Measurements from ENCODE around the gene USP44. TPM values are rescaled to one million over a fixed set of nuclear protein-coding genes. Genes with fewer than 3 reads are reported as not detected.

USP44 gene
- total and polyA plus RNA-seq, 7 experiments from 2014 or later = 3.3 to 15.1 (median 11.0) TPM

GRCh38 chr12:95511977-95512376 lies 39.3 kb downstream of the USP44 start:
- Histone ChIP-seq H3K27me3 (ENCODE audit: control insufficient read depth in 2 of 2, insufficient read depth in 2 of 2, low read length in 2 of 2) (no peaks in the 10 kb centered on the region), H3K36me3 (ENCODE audit: control insufficient read depth in 2 of 3, insufficient read depth in 3 of 3, low read length in 3 of 3) (peaks cover 16 to 76% (median 28%) of the 10 kb centered on the region in 3 experiments), H3K4me3 (ENCODE audit: low read length) (no peak overlapping the region), H3K27ac (ENCODE audit: low read depth, low read length) (no peak overlapping the region), H3K4me1 (ENCODE audit: control insufficient read depth in 2 of 2, insufficient read depth in 2 of 2, low read length in 2 of 2) (no peaks in the 10 kb centered on the region), H3K9me3 (ENCODE audit: control insufficient read depth in 2 of 3, low read length in 3 of 3) (no peaks in the 10 kb centered on the region)
- Mint-ChIP-seq H3K4me1 (peaks cover 0 to 18% (median 6%) of the 10 kb centered on the region in 7 donors), H3K27ac (peak overlapping the region in 1 of 9 donors; percentile 34), H3K27me3 (no peaks in the 10 kb centered on the region), H3K9me3 (peaks cover 0 to 1% (median 0%) of the 10 kb centered on the region in 11 donors), H3K36me3 (peaks cover 16 to 70% (median 30%) of the 10 kb centered on the region in 5 donors), H3K4me3 (no peak overlapping the region)
- DNase-seq = no peak
- POLR2A ChIA-PET = no interaction called here
- intact Hi-C loops (cut with micrococcal nuclease) = no loop called here
- CTCF ChIA-PET = no interaction called here
- ATAC-seq = no peak

GRCh38 chr12:95509300-95509699 lies 42.0 kb downstream of the USP44 start:
- Mint-ChIP-seq H3K36me3 (peaks cover 16 to 65% (median 41%) of the 10 kb centered on the region in 5 donors), H3K27me3 (no peaks in the 10 kb centered on the region), H3K4me1 (peaks cover 0 to 14% (median 6%) of the 10 kb centered on the region in 7 donors), H3K27ac (peak overlapping the region in 5 of 9 donors; percentile 5 to 55 (median 37)), H3K4me3 (no peak overlapping the region), H3K9me3 (no peaks in the 10 kb centered on the region)
- ChIA-PET POLR2A (interaction anchor here (0.6 kb wide), 1 partner anchor 59 kb away, joined by 3 read pairs; no protein-coding TSS in a partner anchor), CTCF (interaction anchor here (0.5 to 0.6 kb wide), 2 partner anchors 11 to 1288 kb away, joined by 3 to 4 read pairs; no protein-coding TSS in a partner anchor)
- Histone ChIP-seq H3K9me3 (ENCODE audit: control insufficient read depth in 2 of 3, low read length in 3 of 3) (no peaks in the 10 kb centered on the region), H3K4me1 (ENCODE audit: control insufficient read depth in 2 of 2, insufficient read depth in 2 of 2, low read length in 2 of 2) (no peaks in the 10 kb centered on the region), H3K36me3 (ENCODE audit: control insufficient read depth in 2 of 3, insufficient read depth in 3 of 3, low read length in 3 of 3) (peaks cover 29 to 80% (median 30%) of the 10 kb centered on the region in 3 experiments), H3K27me3 (ENCODE audit: control insufficient read depth in 2 of 2, insufficient read depth in 2 of 2, low read length in 2 of 2) (no peaks in the 10 kb centered on the region), H3K4me3 (ENCODE audit: low read length) (no peak overlapping the region), H3K27ac (ENCODE audit: low read depth, low read length) (no peak overlapping the region)
- ATAC-seq = no peak
- no peak for DNase-seq
- intact Hi-C loops (cut with micrococcal nuclease) = loop anchor here in 1 of 2 donors (2.0 kb wide), 1 partner anchor 14 kb away; no protein-coding TSS in a partner anchor

GRCh38 chr12:95506707-95507523 lies 44.4 kb downstream of the USP44 start:
- H3K27me3 ChIP-seq (ENCODE audit: control insufficient read depth in 2 of 2, insufficient read depth in 2 of 2, low read length in 2 of 2) = no peaks in the 10 kb centered on the region
- H3K36me3 ChIP-seq (ENCODE audit: control insufficient read depth in 2 of 3, insufficient read depth in 3 of 3, low read length in 3 of 3) = peaks cover 20 to 80% (median 35%) of the 10 kb centered on the region in 3 experiments
- intact Hi-C loops (cut with micrococcal nuclease) = no loop called here
- ATAC-seq (no peak), DNase-seq (no peak)
- no peaks in the 10 kb centered on the region for H3K4me1 ChIP-seq (ENCODE audit: control insufficient read depth in 2 of 2, insufficient read depth in 2 of 2, low read length in 2 of 2)
- Mint-ChIP-seq H3K27me3 (no peaks in the 10 kb centered on the region), H3K4me3 (no peak overlapping the region), H3K36me3 (peaks cover 8 to 65% (median 46%) of the 10 kb centered on the region in 5 donors), H3K4me1 (peaks cover 8 to 32% (median 16%) of the 10 kb centered on the region in 7 donors), H3K9me3 (no peaks in the 10 kb centered on the region), H3K27ac (peak overlapping the region in 1 of 9 donors; percentile 24)
- CTCF ChIA-PET = no interaction called here
- no peak overlapping the region for H3K27ac ChIP-seq (ENCODE audit: low read depth, low read length)
- POLR2A ChIA-PET = no interaction called here
- H3K9me3 ChIP-seq (ENCODE audit: control insufficient read depth in 2 of 3, low read length in 3 of 3) = no peaks in the 10 kb centered on the region
- no peak overlapping the region for H3K4me3 ChIP-seq (ENCODE audit: low read length)

GRCh38 chr12:95505039-95505438 lies 46.2 kb downstream of the USP44 start:
- H3K36me3 Mint-ChIP-seq = peaks cover 6 to 59% (median 46%) of the 10 kb centered on the region in 5 donors
- ChIA-PET CTCF (no interaction called here), POLR2A (no interaction called here)
- Histone ChIP-seq H3K4me1 (ENCODE audit: control insufficient read depth in 2 of 2, insufficient read depth in 2 of 2, low read length in 2 of 2) (no peaks in the 10 kb centered on the region), H3K9me3 (ENCODE audit: control insufficient read depth in 2 of 3, low read length in 3 of 3) (no peaks in the 10 kb centered on the region), H3K36me3 (ENCODE audit: control insufficient read depth in 2 of 3, insufficient read depth in 3 of 3, low read length in 3 of 3) (peaks cover 15 to 62% (median 40%) of the 10 kb centered on the region in 3 experiments), H3K4me3 (ENCODE audit: low read length) (no peak overlapping the region), H3K27ac (ENCODE audit: low read depth, low read length) (no peak overlapping the region), H3K27me3 (ENCODE audit: control insufficient read depth in 2 of 2, insufficient read depth in 2 of 2, low read length in 2 of 2) (no peaks in the 10 kb centered on the region)
- no peak for DNase-seq
- H3K4me3 Mint-ChIP-seq = no peak overlapping the region
- H3K9me3 Mint-ChIP-seq = peaks cover 0 to 3% (median 0%) of the 10 kb centered on the region in 11 donors
- no peak for ATAC-seq
- peak overlapping the region in 4 of 9 donors; percentile 2 to 71 (median 52) for H3K27ac Mint-ChIP-seq
- intact Hi-C loops (cut with micrococcal nuclease) = no loop called here
- H3K27me3 Mint-ChIP-seq = no peaks in the 10 kb centered on the region
- H3K4me1 Mint-ChIP-seq = peaks cover 7 to 34% (median 22%) of the 10 kb centered on the region in 7 donors

GRCh38 chr12:95504140-95504539 lies 47.1 kb downstream of the USP44 start:
- peaks cover 0 to 3% (median 0%) of the 10 kb centered on the region in 11 donors for H3K9me3 Mint-ChIP-seq
- no peak overlapping the region for H3K4me3 Mint-ChIP-seq
- intact Hi-C loops (cut with micrococcal nuclease) = no loop called here
- Histone ChIP-seq H3K27ac (ENCODE audit: low read depth, low read length) (no peak overlapping the region), H3K4me1 (ENCODE audit: control insufficient read depth in 2 of 2, insufficient read depth in 2 of 2, low read length in 2 of 2) (no peaks in the 10 kb centered on the region), H3K4me3 (ENCODE audit: low read length) (no peak overlapping the region), H3K9me3 (ENCODE audit: control insufficient read depth in 2 of 3, low read length in 3 of 3) (no peaks in the 10 kb centered on the region), H3K27me3 (ENCODE audit: control insufficient read depth in 2 of 2, insufficient read depth in 2 of 2, low read length in 2 of 2) (no peaks in the 10 kb centered on the region), H3K36me3 (ENCODE audit: control insufficient read depth in 2 of 3, insufficient read depth in 3 of 3, low read length in 3 of 3) (peaks cover 15 to 67% (median 41%) of the 10 kb centered on the region in 3 experiments)
- peaks cover 11 to 62% (median 52%) of the 10 kb centered on the region in 5 donors for H3K36me3 Mint-ChIP-seq
- no peaks in the 10 kb centered on the region for H3K27me3 Mint-ChIP-seq
- POLR2A ChIA-PET = no interaction called here
- DNase-seq (no peak), ATAC-seq (no peak)
- H3K4me1 Mint-ChIP-seq = peaks cover 7 to 37% (median 22%) of the 10 kb centered on the region in 7 donors
- CTCF ChIA-PET = no interaction called here
- H3K27ac Mint-ChIP-seq = peak overlapping the region in 4 of 9 donors; percentile 24 to 68 (median 43)

- Histone ChIP-seq H3K36me3 (ENCODE audit: control insufficient read depth in 2 of 3, insufficient read depth in 3 of 3, low read length in 3 of 3) (peaks cover 18 to 61% (median 25%) of the 10 kb centered on the region in 3 experiments), H3K4me3 (ENCODE audit: low read length) (no peak overlapping the region), H3K9me3 (ENCODE audit: control insufficient read depth in 2 of 3, low read length in 3 of 3) (no peaks in the 10 kb centered on the region), H3K27ac (ENCODE audit: low read depth, low read length) (no peak overlapping the region), H3K4me1 (ENCODE audit: control insufficient read depth in 2 of 2, insufficient read depth in 2 of 2, low read length in 2 of 2) (no peaks in the 10 kb centered on the region), H3K27me3 (ENCODE audit: control insufficient read depth in 2 of 2, insufficient read depth in 2 of 2, low read length in 2 of 2) (no peaks in the 10 kb centered on the region)
- no peak for DNase-seq
- intact Hi-C loops (cut with micrococcal nuclease) = no loop called here
- Mint-ChIP-seq H3K36me3 (peaks cover 17 to 73% (median 64%) of the 10 kb centered on the region in 5 donors), H3K4me3 (no peak overlapping the region), H3K27ac (peak overlapping the region in 5 of 9 donors; percentile 17 to 89 (median 45)), H3K4me1 (peaks cover 3 to 36% (median 23%) of the 10 kb centered on the region in 7 donors), H3K27me3 (no peaks in the 10 kb centered on the region), H3K9me3 (peaks cover 0 to 3% (median 0%) of the 10 kb centered on the region in 11 donors)
- CTCF ChIA-PET = no interaction called here
- ATAC-seq = no peak
- POLR2A ChIA-PET = no interaction called here
Measured at GRCh38 chr12:95499772-95500171, 51.5 kb downstream of the USP44 start.

All from naive thymus-derived CD4-positive, alpha-beta T cell (primary cell).